T-cell (primary cell): Measurements from ENCODE around the gene UBE2D2. TPM values are rescaled to one million over a fixed set of nuclear protein-coding genes. Genes with fewer than 3 reads are reported as not detected.

ENCODE experiments used
- ATAC-seq, 4 experiments: fragments of 200-7000 bp in 3 of 4; fragments of 150-1000 bp in 1 of 4; cut with Tn5 transposase; replicated peaks in 1 of 4; 1 replicate in 3 of 4; 2 replicates in 1 of 4; pipeline ENCODE4 v1.10.0; 2021; ENCODE audit warnings: moderate library complexity in 3 of 4, mild to moderate bottlenecking in 2 of 4, moderate number of reproducible peaks in 1 of 4
- CTCF ChIA-PET, 2 donors: fragments of 300-600 bp; sonication (Branson Sonifier 250); formaldehyde crosslinking; loops; one replicate each; lab custom pipeline; 2022; ENCODE audit warnings: antibody characterized with exemption in 2 of 2; lab: Charles Lee
- POLR2A ChIA-PET, 2 donors: fragments of 300-600 bp; sonication (Branson Sonifier 250); formaldehyde crosslinking; loops; one replicate each; lab custom pipeline; 2022; ENCODE audit warnings: antibody characterized with exemption in 2 of 2; lab: Charles Lee
- DNase-seq, 35 experiments: peaks; one replicate each; pipeline versions ENCODE4 v3.0.0 to v3.0.0-alpha.2; 2013 to 2023
- H3K27ac ChIP-seq: one replicate; pipeline ENCODE4 v1.5.1; 2013; ENCODE audit warnings: low read length
- H3K27me3 ChIP-seq, 2 experiments: replicated peaks in 1 of 2; 1 replicate in 1 of 2; 2 replicates in 1 of 2; pipeline versions ENCODE4 v1.6.1 to v1.7.0; 2013; ENCODE audit warnings: low read length in 1 of 2, mixed read lengths in 1 of 2; ENCODE audit not compliant: control insufficient read depth in 2 of 2, insufficient read depth in 2 of 2; ENCODE audit errors: extremely low read depth in 1 of 2
- H3K36me3 ChIP-seq, 2 donors: 1 replicate in 1 of 2; 2 replicates in 1 of 2; pipeline versions ENCODE4 v1.6.1 to v1.7.0; 2013; ENCODE audit warnings: low read length in 1 of 2; ENCODE audit not compliant: control insufficient read depth in 2 of 2, insufficient read depth in 1 of 2; ENCODE audit errors: extremely low read depth in 1 of 2
- H3K4me1 ChIP-seq, 2 experiments: 1 replicate in 1 of 2; 2 replicates in 1 of 2; pipeline versions ENCODE4 v1.6.1 to v1.7.0; 2013; ENCODE audit warnings: low read length in 2 of 2, mixed read lengths in 1 of 2; ENCODE audit not compliant: insufficient read depth in 2 of 2, control insufficient read depth in 1 of 2; ENCODE audit errors: extremely low read depth in 1 of 2
- H3K4me3 ChIP-seq, 2 donors: 1 replicate in 1 of 2; 2 replicates in 1 of 2; pipeline versions ENCODE4 v1.5.1 to v1.7.0; 2013; ENCODE audit warnings: mild to moderate bottlenecking in 2 of 2, low read length in 1 of 2, moderate library complexity in 1 of 2; ENCODE audit not compliant: control insufficient read depth in 1 of 2; ENCODE audit errors: extremely low read depth in 1 of 2
- H3K9me3 ChIP-seq: 2 replicates; pipeline ENCODE4 v1.7.0; 2013
- H3K27ac Mint-ChIP-seq, 2 donors: one replicate each; pipeline ENCODE4 v1.8.0; 2020 to 2021; ENCODE audit warnings: mild to moderate bottlenecking in 2 of 2, mixed read lengths in 2 of 2
- H3K27me3 Mint-ChIP-seq, 2 donors: one replicate each; pipeline ENCODE4 v1.8.0; 2021 to 2022; ENCODE audit warnings: mixed read lengths in 2 of 2
- H3K36me3 Mint-ChIP-seq: one replicate; pipeline ENCODE4 v1.8.0; 2021; ENCODE audit warnings: mixed read lengths
- H3K4me1 Mint-ChIP-seq, 3 donors: one replicate each; pipeline ENCODE4 v1.8.0; 2020 to 2022; ENCODE audit warnings: mixed read lengths in 3 of 3, mild to moderate bottlenecking in 1 of 3
- H3K4me3 Mint-ChIP-seq, 3 donors: one replicate each; pipeline ENCODE4 v1.8.0; 2020 to 2022; ENCODE audit warnings: mild to moderate bottlenecking in 3 of 3, mixed read lengths in 3 of 3, moderate library complexity in 3 of 3
- H3K9me3 Mint-ChIP-seq, 3 donors: one replicate each; pipeline ENCODE4 v1.8.0; 2020 to 2022; ENCODE audit warnings: mixed read lengths in 3 of 3
- WGBS: methylation state at CpG from one replicate; pipeline ENCODE4 v1.1.5; 2013; ENCODE audit warnings: missing lambda C conversion rate; ENCODE audit not compliant: insufficient coverage; 5-methylcytosine and 5-hydroxymethylcytosine counted together
- total RNA-seq, 35 experiments: library from RNA in 6 of 35; stranded (reverse) in 6 of 35; fragments of 120-200 nt in 1 of 35; gene quantifications; one replicate each; pipeline versions ENCODE4 v1.2.1 to v1.2.4 and lab custom pipeline; 2013 to 2026

The UBE2D2 gene
- total RNA-seq, 5 donors from 2014 or later (not counting 1 experiment from before 2014, with no cell fraction given) = 138 to 176 (median 152) TPM

GRCh38 chr5:139574641-139575312, 13.6 kb downstream of the UBE2D2 start:
- H3K36me3 ChIP-seq = peaks cover 4% of the 10 kb centered on the region in 2 donors
- ChIA-PET POLR2A (interaction anchor here (0.5 to 1.7 kb wide), 5 partner anchors 9 to 1026 kb away, joined by 3 to 4 read pairs (median 3); no protein-coding TSS in a partner anchor), CTCF (interaction anchor here (0.6 to 2.3 kb wide), 17 partner anchors 10 to 188 kb away, joined by 3 to 36 read pairs (median 4); partner anchors contain the start of gene UBE2D2 (in 1 of the 2))
- H3K27me3 ChIP-seq = no peaks in the 10 kb centered on the region
- no peak overlapping the region for H3K4me3 ChIP-seq
- Mint-ChIP-seq H3K9me3 (no peaks in the 10 kb centered on the region), H3K4me1 (peaks cover 70 to 79% (median 77%) of the 10 kb centered on the region in 3 donors), H3K27me3 (no peaks in the 10 kb centered on the region), H3K36me3 (peaks cover 5% of the 10 kb centered on the region), H3K4me3 (peak overlapping the region in 2 of 3 donors; percentile 2 to 58), H3K27ac (peak overlapping the region; percentile 82 to 93)
- no peaks in the 10 kb centered on the region for H3K9me3 ChIP-seq
- DNase-seq = peak in 9 of 35 experiments; percentile 5 to 71 (median 24)
- WGBS = 20% methylated on average over 1 of the region's 4 CpGs
- peaks cover 57 to 72% of the 10 kb centered on the region in 2 experiments for H3K4me1 ChIP-seq
- peak overlapping the region; percentile 22 for H3K27ac ChIP-seq
- peak; percentile 44 to 59 (median 49) for ATAC-seq

- H3K4me3 ChIP-seq = no peak overlapping the region
- H3K36me3 Mint-ChIP-seq = peaks cover 3% of the 10 kb centered on the region
- H3K4me1 Mint-ChIP-seq = peaks cover 67 to 78% (median 77%) of the 10 kb centered on the region in 3 donors
- ChIA-PET POLR2A (interaction anchor here (0.7 to 1.7 kb wide), 4 partner anchors 10 to 1027 kb away, joined by 3 to 4 read pairs (median 4); no protein-coding TSS in a partner anchor), CTCF (interaction anchor here (0.6 to 2.3 kb wide), 16 partner anchors 10 to 188 kb away, joined by 3 to 36 read pairs (median 4); partner anchors contain the start of gene UBE2D2 (in 1 of the 2))
- no peaks in the 10 kb centered on the region for H3K9me3 ChIP-seq
- no peaks in the 10 kb centered on the region for H3K27me3 ChIP-seq
- WGBS = no CpG with 5 or more reads among the region's 2 CpGs
- peak overlapping the region; percentile 93 to 95 for H3K27ac Mint-ChIP-seq
- peaks cover 57 to 72% of the 10 kb centered on the region in 2 experiments for H3K4me1 ChIP-seq
- no peaks in the 10 kb centered on the region for H3K9me3 Mint-ChIP-seq
- peaks cover 0 to 6% of the 10 kb centered on the region in 2 donors for H3K36me3 ChIP-seq
- H3K27me3 Mint-ChIP-seq = no peaks in the 10 kb centered on the region
- no peak for ATAC-seq
- DNase-seq = no peak
- peak overlapping the region; percentile 58 to 66 (median 59) for H3K4me3 Mint-ChIP-seq
- peak overlapping the region; percentile 17 for H3K27ac ChIP-seq
These were observed 14.1 kb downstream of the UBE2D2 start for GRCh38 chr5:139575313-139575646.

GRCh38 chr5:139575751-139576150, 14.6 kb downstream of the UBE2D2 start:
- no peaks in the 10 kb centered on the region for H3K27me3 Mint-ChIP-seq
- peaks cover 65 to 76% (median 76%) of the 10 kb centered on the region in 3 donors for H3K4me1 Mint-ChIP-seq
- CTCF ChIA-PET = interaction anchor here (0.6 to 2.3 kb wide), 7 partner anchors 11 to 172 kb away, joined by 3 to 36 read pairs (median 4); partner anchors contain the start of genes SPATA24 (in 1 of the 2) and UBE2D2 (in 1 of the 2)
- peak overlapping the region; percentile 93 to 95 for H3K27ac Mint-ChIP-seq
- DNase-seq = peak in 1 of 35 experiments; percentile 13
- H3K36me3 Mint-ChIP-seq = peaks cover 4% of the 10 kb centered on the region
- no peaks in the 10 kb centered on the region for H3K9me3 Mint-ChIP-seq
- 27% methylated on average over 3 of the region's 4 CpGs for WGBS
- peak in 2 of 4 experiments; percentile 27 to 36 for ATAC-seq
- H3K4me3 Mint-ChIP-seq = peak overlapping the region; percentile 58 to 66 (median 59)
- Histone ChIP-seq H3K36me3 (peaks cover 0 to 6% of the 10 kb centered on the region in 2 donors), H3K9me3 (no peaks in the 10 kb centered on the region), H3K27me3 (no peaks in the 10 kb centered on the region), H3K4me1 (peaks cover 54 to 71% of the 10 kb centered on the region in 2 experiments), H3K4me3 (no peak overlapping the region), H3K27ac (peak overlapping the region; percentile 17)
- POLR2A ChIA-PET = interaction anchor here (0.5 to 1.4 kb wide), 3 partner anchors 12 to 17 kb away, joined by 3 to 4 read pairs (median 3); no protein-coding TSS in a partner anchor

GRCh38 chr5:139577689-139578290, 16.7 kb downstream of the UBE2D2 start:
- peaks cover 52 to 73% (median 72%) of the 10 kb centered on the region in 3 donors for H3K4me1 Mint-ChIP-seq
- peak overlapping the region; percentile 52 for H3K27ac ChIP-seq
- peak overlapping the region; percentile 93 to 95 for H3K27ac Mint-ChIP-seq
- H3K9me3 ChIP-seq = no peaks in the 10 kb centered on the region
- peaks cover 6% of the 10 kb centered on the region for H3K36me3 Mint-ChIP-seq
- peak overlapping the region; percentile 56 to 59 (median 58) for H3K4me3 Mint-ChIP-seq
- H3K27me3 ChIP-seq = no peaks in the 10 kb centered on the region
- DNase-seq = no peak
- no peaks in the 10 kb centered on the region for H3K27me3 Mint-ChIP-seq
- no peak overlapping the region for H3K4me3 ChIP-seq
- peaks cover 39 to 64% of the 10 kb centered on the region in 2 experiments for H3K4me1 ChIP-seq
- ChIA-PET POLR2A (interaction anchor here (0.6 to 0.7 kb wide), 3 partner anchors 9 to 45 kb away, joined by 4 to 9 read pairs (median 9); no protein-coding TSS in a partner anchor), CTCF (interaction anchor here (0.6 to 1.9 kb wide), 5 partner anchors 8 to 17 kb away, joined by 4 to 7 read pairs (median 4); partner anchors contain the start of gene UBE2D2 (in 1 of the 2))
- WGBS = no CpG with 5 or more reads among the region's 5 CpGs
- H3K9me3 Mint-ChIP-seq = no peaks in the 10 kb centered on the region
- peaks cover 0 to 3% of the 10 kb centered on the region in 2 donors for H3K36me3 ChIP-seq
- no peak for ATAC-seq

- Mint-ChIP-seq H3K4me3 (peak overlapping the region; percentile 31 to 58 (median 34)), H3K27me3 (no peaks in the 10 kb centered on the region), H3K27ac (peak overlapping the region; percentile 93 to 95), H3K9me3 (no peaks in the 10 kb centered on the region), H3K36me3 (peaks cover 6% of the 10 kb centered on the region), H3K4me1 (peaks cover 57 to 77% (median 72%) of the 10 kb centered on the region in 3 donors)
- POLR2A ChIA-PET = interaction anchor here (0.6 to 1.0 kb wide), 4 partner anchors 10 to 45 kb away, joined by 3 to 7 read pairs (median 4); no protein-coding TSS in a partner anchor
- DNase-seq (no peak), ATAC-seq (no peak)
- Histone ChIP-seq H3K27ac (peak overlapping the region; percentile 52), H3K9me3 (no peaks in the 10 kb centered on the region), H3K4me1 (peaks cover 39 to 65% of the 10 kb centered on the region in 2 experiments), H3K4me3 (no peak overlapping the region), H3K27me3 (no peaks in the 10 kb centered on the region), H3K36me3 (peaks cover 0 to 3% of the 10 kb centered on the region in 2 donors)
- WGBS = no CpG with 5 or more reads among the region's 2 CpGs
- CTCF ChIA-PET = interaction anchor here (0.6 to 1.9 kb wide), 6 partner anchors 8 to 18 kb away, joined by 4 to 7 read pairs (median 5); partner anchors contain the start of gene UBE2D2 (in 1 of the 2)
These were observed 17.2 kb downstream of the UBE2D2 start for GRCh38 chr5:139578325-139578724.
